ENCODE measurements around the gene EGFLAM.

The EGFLAM gene

GRCh38 chr5:38479315-38479904 lies 221.1 kb downstream of the EGFLAM start:
- DNase-seq: no peak

- no peak for DNase-seq
Measured at GRCh38 chr5:38483805-38484398, 225.5 kb downstream of the EGFLAM start.

GRCh38 chr5:38494175-38494574 lies 235.8 kb downstream of the EGFLAM start:
- DNase-seq: no peak

GRCh38 chr5:38494763-38495162 lies 236.4 kb downstream of the EGFLAM start:
- no peak for DNase-seq

GRCh38 chr5:38497946-38498345 lies 239.6 kb downstream of the EGFLAM start:
- DNase-seq: no peak

- no peak for DNase-seq
Measured at GRCh38 chr5:38500573-38501260, 242.4 kb downstream of the EGFLAM start.

GRCh38 chr5:38506302-38506701 lies 247.9 kb downstream of the EGFLAM start:
- no peak for DNase-seq

GRCh38 chr5:38509185-38509584 lies 250.8 kb downstream of the EGFLAM start:
- DNase-seq: no peak

Measured in hippocampal formation (tissue), 2 donors.